ENCODE measurements around the gene EPHA4. TPM values are rescaled to one million over a fixed set of nuclear protein-coding genes. Genes with fewer than 3 reads are reported as not detected.

EPHA4 gene
- total RNA-seq, 2 experiments from 2014 or later: 11.7 to 11.8 TPM

DNA sequence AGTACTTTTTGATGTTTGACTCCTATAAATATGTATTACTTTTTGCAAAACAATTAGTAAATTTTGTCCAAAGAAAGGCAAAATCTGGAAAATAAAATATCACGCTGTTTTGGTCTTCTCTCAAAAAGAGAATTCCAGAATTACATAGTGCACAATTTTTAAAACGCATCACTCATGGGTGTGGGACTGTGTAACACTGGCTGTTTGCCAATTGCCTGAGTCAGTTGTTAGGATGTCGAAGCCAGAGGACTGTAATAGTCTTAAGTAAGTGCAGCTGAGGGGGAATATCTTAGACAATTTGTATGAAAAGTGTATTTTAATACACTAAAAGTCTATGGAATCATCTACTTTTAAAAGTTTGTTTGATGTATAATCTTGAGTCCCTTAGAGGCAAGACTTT is 24.1 kb upstream of the EPHA4 start:
- Mint-ChIP-seq H3K27me3 (no peaks in the 10 kb centered on the region), H3K4me1 (no peaks in the 10 kb centered on the region), H3K27ac (no peak overlapping the region), H3K9me3 (no peaks in the 10 kb centered on the region), H3K36me3 (ENCODE audit: low read depth) (no peaks in the 10 kb centered on the region), H3K4me3 (no peak overlapping the region)
- CTCF ChIA-PET: interaction anchor here (0.9 kb wide), 1 partner anchor 12 kb away, joined by 3 read pairs; no protein-coding TSS in a partner anchor
- DNase-seq: no peak
- POLR2A ChIA-PET: no interaction called here

DNA sequence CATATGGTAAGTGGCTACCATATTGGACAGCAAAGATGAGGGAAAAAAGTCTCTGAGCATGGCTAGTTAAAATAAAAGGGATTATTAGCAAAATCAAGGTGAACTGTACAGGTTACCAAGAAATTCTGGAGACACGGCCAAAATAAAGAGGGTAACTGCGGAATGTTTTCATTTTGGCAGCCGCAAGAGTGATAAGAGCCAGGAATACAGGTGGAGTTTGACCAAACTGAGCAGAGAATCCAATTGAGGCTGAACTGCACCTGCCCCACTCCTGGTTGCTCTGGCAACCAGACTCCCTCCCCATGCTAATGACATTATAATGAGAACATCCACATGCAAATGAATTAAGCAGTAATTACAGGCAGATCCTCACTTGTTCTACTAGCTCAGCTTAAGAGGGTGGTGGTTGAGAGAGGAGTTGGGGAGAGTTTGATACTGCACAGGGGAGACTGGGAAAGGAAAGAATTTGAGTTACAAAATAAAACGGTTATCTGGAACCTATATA is 18.8 kb upstream of the EPHA4 start:
- H3K4me3 Mint-ChIP-seq: no peak overlapping the region
- ChIA-PET CTCF (no interaction called here), POLR2A (no interaction called here)
- no peak for DNase-seq
- H3K27me3 Mint-ChIP-seq: peaks cover 4% of the 10 kb centered on the region
- no peaks in the 10 kb centered on the region for H3K36me3 Mint-ChIP-seq (ENCODE audit: low read depth)
- H3K9me3 Mint-ChIP-seq: no peaks in the 10 kb centered on the region
- H3K4me1 Mint-ChIP-seq: no peaks in the 10 kb centered on the region
- no peak overlapping the region for H3K27ac Mint-ChIP-seq

DNA sequence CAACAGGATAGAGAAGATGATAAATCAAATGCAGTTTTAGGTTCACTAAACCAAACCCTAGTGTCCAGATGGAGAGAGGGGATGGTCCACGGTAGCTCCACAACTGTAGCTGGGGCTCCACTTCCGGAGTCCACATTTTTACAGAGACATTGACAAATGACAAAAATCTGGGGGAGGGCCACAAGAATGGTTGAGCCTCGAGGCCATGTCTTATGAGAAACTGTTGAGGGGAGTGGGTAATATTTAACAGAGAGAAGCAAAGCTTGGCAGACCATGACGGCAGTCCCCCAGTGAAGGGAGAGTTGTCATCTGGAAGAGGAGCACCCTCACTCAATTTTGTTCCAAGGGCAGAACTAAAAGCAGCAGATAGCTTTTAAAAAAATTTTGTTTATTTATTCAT is 17.6 kb upstream of the EPHA4 start:
- H3K27me3 Mint-ChIP-seq: peaks cover 6% of the 10 kb centered on the region
- CTCF ChIA-PET: interaction anchor here (0.8 kb wide), 1 partner anchor 15 kb away, joined by 3 read pairs; no protein-coding TSS in a partner anchor
- no peaks in the 10 kb centered on the region for H3K4me1 Mint-ChIP-seq
- no peaks in the 10 kb centered on the region for H3K9me3 Mint-ChIP-seq
- no peaks in the 10 kb centered on the region for H3K36me3 Mint-ChIP-seq (ENCODE audit: low read depth)
- POLR2A ChIA-PET: no interaction called here
- no peak overlapping the region for H3K4me3 Mint-ChIP-seq
- H3K27ac Mint-ChIP-seq: no peak overlapping the region
- DNase-seq: no peak

DNA sequence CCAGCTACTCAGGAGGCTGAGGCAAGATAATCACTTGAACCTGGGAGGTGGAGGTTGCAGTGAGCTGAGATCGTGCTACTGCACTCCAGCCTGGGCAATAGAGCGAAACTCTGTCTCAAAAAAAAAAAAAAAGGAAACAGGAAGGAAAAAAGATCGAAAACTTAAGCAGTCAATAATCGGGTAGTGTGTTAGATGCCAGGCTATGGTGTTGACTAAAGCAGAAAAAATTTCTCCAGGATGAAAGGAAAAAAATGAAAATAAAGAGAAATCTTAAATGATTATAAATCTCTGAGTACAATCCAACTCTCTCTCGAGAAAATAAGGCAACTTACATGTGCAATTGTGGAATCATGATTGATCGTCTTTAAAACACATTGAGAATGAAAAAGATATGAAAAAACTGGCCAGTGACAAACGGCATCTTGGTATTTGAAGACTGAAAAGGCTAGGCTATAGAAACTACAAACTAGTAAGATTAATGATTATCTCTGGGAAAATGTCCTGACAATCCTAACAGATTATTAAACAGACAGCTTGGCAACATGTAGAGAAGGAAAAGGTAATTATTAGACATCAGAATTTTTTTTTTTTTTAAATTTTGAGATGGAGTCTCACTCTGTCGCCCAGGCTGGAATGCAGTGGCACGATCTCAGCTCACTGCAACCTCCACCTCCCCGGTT is 16.3 kb upstream of the EPHA4 start:
- ChIA-PET POLR2A (no interaction called here), CTCF (no interaction called here)
- H3K27ac Mint-ChIP-seq: no peak overlapping the region
- DNase-seq: no peak
- H3K9me3 Mint-ChIP-seq: no peaks in the 10 kb centered on the region
- H3K27me3 Mint-ChIP-seq: peaks cover 9% of the 10 kb centered on the region
- H3K4me3 Mint-ChIP-seq: no peak overlapping the region
- H3K4me1 Mint-ChIP-seq: no peaks in the 10 kb centered on the region
- no peaks in the 10 kb centered on the region for H3K36me3 Mint-ChIP-seq (ENCODE audit: low read depth)

DNA sequence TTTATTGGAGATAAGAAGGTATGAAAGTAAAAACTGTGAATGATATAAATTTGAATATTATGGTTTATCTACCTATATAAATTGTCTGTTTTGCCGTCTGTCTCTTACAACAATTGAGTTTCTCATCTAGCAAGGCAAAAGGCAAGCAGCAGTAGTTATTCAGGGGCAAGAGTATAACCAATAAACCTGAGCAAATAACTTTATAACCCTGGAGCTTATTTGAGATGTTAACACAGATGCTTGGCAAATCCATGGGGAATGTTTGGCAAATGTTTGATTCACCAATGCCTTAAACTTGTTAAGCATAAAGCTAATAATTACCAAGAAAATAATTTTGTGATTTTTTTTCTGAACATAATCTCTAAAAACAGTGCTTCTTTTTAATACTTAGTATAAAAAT is 9.9 kb upstream of the EPHA4 start:
- no peaks in the 10 kb centered on the region for H3K36me3 Mint-ChIP-seq (ENCODE audit: low read depth)
- peaks cover 28% of the 10 kb centered on the region for H3K27me3 Mint-ChIP-seq
- ChIA-PET CTCF (no interaction called here), POLR2A (no interaction called here)
- no peak for DNase-seq
- no peak overlapping the region for H3K27ac Mint-ChIP-seq
- H3K4me1 Mint-ChIP-seq: no peaks in the 10 kb centered on the region
- H3K9me3 Mint-ChIP-seq: no peaks in the 10 kb centered on the region
- no peak overlapping the region for H3K4me3 Mint-ChIP-seq

DNA sequence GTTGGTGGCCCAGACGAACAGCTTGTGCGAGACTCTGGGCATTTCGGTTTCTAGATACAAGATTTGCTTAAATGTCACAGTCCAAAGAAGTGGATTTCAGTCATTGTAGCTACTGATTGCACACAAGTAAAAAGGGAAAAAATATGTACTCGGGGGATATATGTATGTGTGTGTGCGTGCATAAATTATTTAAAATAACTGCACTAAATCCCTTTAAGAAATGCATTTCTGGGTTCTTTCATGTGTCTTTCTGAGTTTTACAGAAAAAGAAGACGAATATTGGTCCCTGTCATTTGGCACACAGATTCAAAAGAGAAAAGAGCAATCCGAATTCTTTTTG is 2.1 kb upstream of the EPHA4 start:
- H3K4me1 Mint-ChIP-seq: peaks cover 29% of the 10 kb centered on the region
- H3K4me3 Mint-ChIP-seq: peak overlapping the region; percentile 54
- CTCF ChIA-PET: interaction anchor here (0.6 to 2.4 kb wide), 18 partner anchors 9 to 886 kb away, joined by 3 to 7 read pairs (median 3); no protein-coding TSS in a partner anchor
- POLR2A ChIA-PET: interaction anchor here (1.8 to 3.7 kb wide), 2 partner anchors 53 to 56 kb away, joined by 4 to 49 read pairs; no protein-coding TSS in a partner anchor
- peaks cover 8% of the 10 kb centered on the region for H3K36me3 Mint-ChIP-seq (ENCODE audit: low read depth)
- no peak for DNase-seq
- no peaks in the 10 kb centered on the region for H3K9me3 Mint-ChIP-seq
- no peak overlapping the region for H3K27ac Mint-ChIP-seq
- peaks cover 52% of the 10 kb centered on the region for H3K27me3 Mint-ChIP-seq

DNA sequence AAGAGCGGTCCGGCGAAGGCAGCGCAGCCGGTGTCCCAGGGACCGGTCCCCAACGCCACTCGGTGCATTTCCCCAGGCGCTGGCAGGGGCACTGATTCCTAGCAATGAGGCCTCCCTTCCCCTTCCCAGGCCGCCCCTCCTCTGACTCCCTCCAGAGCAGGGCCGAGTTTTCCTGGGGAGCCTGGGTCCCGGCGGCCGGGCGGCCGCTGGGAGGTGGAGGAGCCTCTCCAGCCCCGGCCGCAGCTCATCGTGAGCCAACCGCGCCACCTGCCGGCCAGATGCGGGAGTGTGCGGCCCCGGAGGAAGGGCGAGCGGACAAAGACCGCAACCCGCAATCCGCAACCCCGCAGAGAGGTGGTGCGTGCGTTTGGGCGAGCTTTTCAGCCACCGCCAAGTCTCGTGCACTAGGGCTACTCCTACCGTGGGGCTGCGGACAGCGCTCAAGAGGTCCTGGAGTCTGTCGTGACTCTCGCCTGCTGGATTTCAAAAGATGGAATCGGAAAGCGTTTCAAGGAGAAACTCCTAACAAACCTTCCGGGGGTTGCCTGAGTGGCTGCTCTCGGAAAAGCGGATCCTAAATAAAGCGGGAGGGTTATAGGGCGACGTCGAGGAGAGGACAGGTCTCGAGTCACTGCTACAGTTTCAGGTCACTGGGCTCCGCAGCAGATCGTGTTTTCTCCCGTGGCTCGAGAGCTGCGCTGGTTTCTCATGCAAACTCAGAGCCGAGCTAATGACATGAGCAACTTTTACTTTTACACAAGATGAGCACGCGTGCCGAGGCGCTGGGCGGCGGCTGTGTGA is 1.5 kb upstream of the EPHA4 start:
- Mint-ChIP-seq H3K4me1 (peaks cover 29% of the 10 kb centered on the region), H3K27me3 (peaks cover 56% of the 10 kb centered on the region), H3K27ac (no peak overlapping the region), H3K9me3 (no peaks in the 10 kb centered on the region), H3K4me3 (peak overlapping the region; percentile 54), H3K36me3 (ENCODE audit: low read depth) (peaks cover 8% of the 10 kb centered on the region)
- DNase-seq: peak; percentile 80
- POLR2A ChIA-PET: interaction anchor here (1.3 to 3.7 kb wide), 3 partner anchors 53 to 138 kb away, joined by 4 to 49 read pairs (median 4); no protein-coding TSS in a partner anchor
- CTCF ChIA-PET: interaction anchor here (0.6 to 2.4 kb wide), 22 partner anchors 8 to 886 kb away, joined by 3 to 7 read pairs (median 3); no protein-coding TSS in a partner anchor

DNA sequence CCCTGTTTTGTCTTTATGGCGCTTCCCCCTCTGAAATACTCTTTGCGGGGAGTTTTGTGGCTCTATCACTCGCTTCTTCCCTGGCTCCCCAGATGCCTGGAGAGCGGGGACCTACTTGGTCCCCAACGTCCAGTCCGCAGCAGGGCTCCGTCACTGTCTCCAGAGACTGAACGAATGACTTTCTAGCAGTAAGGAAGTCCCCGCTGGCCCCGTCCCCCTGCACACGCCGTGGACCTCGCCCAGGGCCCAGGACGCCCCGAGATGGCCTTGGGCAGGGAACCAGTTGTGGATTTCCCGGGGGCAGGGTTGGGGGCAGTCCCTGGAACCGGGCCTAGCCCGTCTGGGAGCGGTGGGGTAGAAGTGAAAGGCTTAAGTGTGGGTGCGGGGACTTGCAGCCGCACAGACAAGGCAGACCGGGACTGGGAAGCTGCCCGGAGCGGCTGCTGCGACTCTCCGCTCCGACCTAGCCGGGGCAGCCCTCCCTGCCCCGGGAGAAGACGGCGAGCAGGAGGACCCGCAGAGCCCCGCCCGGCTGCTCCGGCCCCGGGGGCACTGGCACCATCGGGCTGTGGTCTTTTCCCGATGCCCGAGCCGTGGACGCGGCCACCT is 821 bp upstream of the EPHA4 start:
- peaks cover 29% of the 10 kb centered on the region for H3K4me1 Mint-ChIP-seq
- DNase-seq: peak; percentile 31
- H3K36me3 Mint-ChIP-seq (ENCODE audit: low read depth): peaks cover 13% of the 10 kb centered on the region
- H3K27ac Mint-ChIP-seq: no peak overlapping the region
- H3K4me3 Mint-ChIP-seq: peak overlapping the region; percentile 82
- CTCF ChIA-PET: interaction anchor here (1.0 to 2.4 kb wide), 13 partner anchors 8 to 884 kb away, joined by 3 to 7 read pairs (median 3); no protein-coding TSS in a partner anchor
- H3K27me3 Mint-ChIP-seq: peaks cover 56% of the 10 kb centered on the region
- POLR2A ChIA-PET: interaction anchor here (1.3 to 3.7 kb wide), 3 partner anchors 52 to 137 kb away, joined by 4 to 49 read pairs (median 4); no protein-coding TSS in a partner anchor
- no peaks in the 10 kb centered on the region for H3K9me3 Mint-ChIP-seq

DNA sequence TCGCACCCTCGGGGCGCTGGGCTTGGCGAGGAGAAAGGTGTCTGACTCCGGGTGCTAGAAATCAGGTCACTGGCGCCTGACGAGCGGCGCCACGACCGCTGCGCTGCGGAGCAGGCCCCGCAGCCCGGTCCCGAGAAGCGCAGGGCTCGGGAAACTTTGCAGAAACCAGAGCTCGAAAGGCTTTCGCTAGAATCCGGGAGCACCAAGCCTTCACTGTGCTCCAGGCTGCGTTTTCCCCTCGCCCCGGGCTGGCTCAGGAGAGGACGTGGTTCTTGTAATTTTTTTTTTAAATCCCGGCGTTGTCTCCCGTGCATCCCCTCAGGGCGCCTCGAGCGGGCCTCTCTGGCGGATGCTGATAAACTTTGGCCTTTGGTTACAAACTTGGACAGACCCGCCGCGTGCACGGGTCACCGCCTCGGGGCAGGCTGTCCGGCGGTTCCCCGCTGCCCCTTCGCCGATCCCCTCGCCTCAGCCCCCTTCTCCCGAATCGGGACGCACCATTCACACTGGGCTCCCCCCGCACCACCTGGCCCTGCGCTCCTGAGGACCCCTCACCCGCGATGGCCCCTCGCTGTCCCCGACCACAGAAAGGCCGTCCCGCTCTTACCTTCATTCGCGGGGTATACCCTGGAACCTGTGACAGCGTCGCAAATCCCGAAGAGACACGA is 419 bp downstream of the EPHA4 start:
- CTCF ChIA-PET: interaction anchor here (0.9 to 1.6 kb wide), 2 partner anchors 17 to 289 kb away, joined by 3 to 4 read pairs; no protein-coding TSS in a partner anchor
- H3K4me3 Mint-ChIP-seq: peak overlapping the region; percentile 82
- no peaks in the 10 kb centered on the region for H3K9me3 Mint-ChIP-seq
- DNase-seq: peak; percentile 29
- POLR2A ChIA-PET: interaction anchor here (0.8 to 3.7 kb wide), 2 partner anchors 42 to 53 kb away, joined by 3 to 49 read pairs; no protein-coding TSS in a partner anchor
- H3K27me3 Mint-ChIP-seq: peaks cover 49% of the 10 kb centered on the region
- peak overlapping the region; percentile 53 for H3K27ac Mint-ChIP-seq
- H3K36me3 Mint-ChIP-seq (ENCODE audit: low read depth): peaks cover 15% of the 10 kb centered on the region
- H3K4me1 Mint-ChIP-seq: peaks cover 29% of the 10 kb centered on the region

DNA sequence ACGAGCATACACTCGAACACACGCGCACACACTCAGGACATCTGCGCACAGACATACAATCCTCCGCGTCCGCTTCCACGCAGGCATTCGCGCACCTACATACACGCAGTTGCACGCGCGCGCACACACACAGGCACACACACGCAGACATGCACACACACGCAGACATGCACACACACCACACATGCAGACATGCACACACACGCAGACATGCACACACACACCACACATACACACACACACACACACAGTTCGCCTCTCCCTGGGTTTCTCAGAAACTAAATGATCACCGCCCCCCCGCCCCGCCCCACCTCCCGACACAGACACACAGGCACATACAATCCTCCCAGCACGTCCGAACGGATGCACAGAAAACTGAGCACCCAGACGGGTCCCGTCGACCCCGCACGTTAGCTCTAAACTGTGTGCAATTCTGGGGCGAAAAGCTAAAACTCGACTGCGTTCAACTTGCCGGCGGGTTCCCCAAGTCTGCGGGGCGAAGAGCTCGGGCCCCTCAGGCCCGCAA is 1.0 kb downstream of the EPHA4 start:
- ChIA-PET CTCF (interaction anchor here (0.9 kb wide), 1 partner anchor 17 kb away, joined by 4 read pairs; no protein-coding TSS in a partner anchor), POLR2A (interaction anchor here (0.8 to 3.7 kb wide), 2 partner anchors 42 to 53 kb away, joined by 3 to 49 read pairs; no protein-coding TSS in a partner anchor)
- peak overlapping the region; percentile 82 for H3K4me3 Mint-ChIP-seq
- H3K4me1 Mint-ChIP-seq: peaks cover 29% of the 10 kb centered on the region
- H3K9me3 Mint-ChIP-seq: no peaks in the 10 kb centered on the region
- peak overlapping the region; percentile 40 for H3K27ac Mint-ChIP-seq
- peak; percentile 48 for DNase-seq
- H3K36me3 Mint-ChIP-seq (ENCODE audit: low read depth): peaks cover 15% of the 10 kb centered on the region
- H3K27me3 Mint-ChIP-seq: peaks cover 46% of the 10 kb centered on the region

DNA sequence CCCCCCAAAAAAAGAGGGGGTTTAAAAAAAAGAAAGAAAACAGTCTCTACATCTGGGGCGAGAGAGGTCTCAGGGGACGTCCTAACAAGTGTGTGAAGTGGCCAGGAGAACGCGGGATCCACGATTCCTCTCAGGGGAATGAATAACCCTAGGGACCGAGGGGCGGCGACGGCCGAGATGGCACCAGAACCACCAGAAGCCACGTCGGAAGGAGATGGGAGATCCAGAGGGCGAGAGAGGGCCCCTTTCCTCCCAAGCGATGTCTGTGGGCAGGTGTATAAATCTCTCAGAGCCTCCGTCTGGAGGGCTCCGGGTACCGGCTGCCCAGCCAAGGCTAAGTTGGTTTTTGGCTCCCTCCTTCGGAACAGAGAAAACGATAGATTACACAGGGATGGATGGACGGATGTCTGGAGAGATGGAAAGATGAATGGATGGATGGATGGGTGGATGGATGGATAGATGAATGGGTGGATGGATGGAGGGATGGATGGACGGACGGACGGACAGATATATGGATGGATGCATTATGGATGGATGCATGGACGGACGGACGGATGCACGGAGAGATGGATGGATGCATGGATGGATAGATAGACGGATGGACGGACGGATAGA is 1.7 kb downstream of the EPHA4 start:
- H3K27me3 Mint-ChIP-seq: peaks cover 44% of the 10 kb centered on the region
- ChIA-PET POLR2A (no interaction called here), CTCF (no interaction called here)
- H3K4me3 Mint-ChIP-seq: peak overlapping the region; percentile 82
- DNase-seq: peak; percentile 27
- peak overlapping the region; percentile 27 for H3K27ac Mint-ChIP-seq
- no peaks in the 10 kb centered on the region for H3K9me3 Mint-ChIP-seq
- peaks cover 29% of the 10 kb centered on the region for H3K4me1 Mint-ChIP-seq
- H3K36me3 Mint-ChIP-seq (ENCODE audit: low read depth): peaks cover 15% of the 10 kb centered on the region

DNA sequence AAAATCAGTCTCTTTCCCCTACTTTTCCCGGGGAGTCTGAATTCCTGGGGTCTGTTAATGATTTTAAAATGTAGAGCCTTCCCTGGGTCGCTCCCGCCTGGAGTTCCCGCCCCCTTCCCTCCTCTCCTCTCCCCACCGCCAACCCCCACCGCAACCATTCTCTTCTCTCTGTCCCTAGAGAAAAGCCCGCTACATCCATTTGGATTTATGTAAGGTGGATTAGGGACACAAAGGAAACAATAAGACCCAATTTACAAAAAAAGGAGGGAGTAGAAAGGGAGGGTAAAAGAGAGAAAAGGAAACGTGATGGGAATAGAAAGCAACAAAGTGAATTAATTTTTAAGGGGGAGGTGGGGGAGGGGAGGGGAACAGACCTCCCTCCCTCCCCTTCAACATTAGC is 2.2 kb downstream of the EPHA4 start:
- H3K36me3 Mint-ChIP-seq (ENCODE audit: low read depth): peaks cover 15% of the 10 kb centered on the region
- no peak for DNase-seq
- no peak overlapping the region for H3K27ac Mint-ChIP-seq
- H3K27me3 Mint-ChIP-seq: peaks cover 41% of the 10 kb centered on the region
- H3K9me3 Mint-ChIP-seq: no peaks in the 10 kb centered on the region
- CTCF ChIA-PET: interaction anchor here (0.6 kb wide), 1 partner anchor 54 kb away, joined by 3 read pairs; no protein-coding TSS in a partner anchor
- H3K4me3 Mint-ChIP-seq: no peak overlapping the region
- H3K4me1 Mint-ChIP-seq: peaks cover 29% of the 10 kb centered on the region
- POLR2A ChIA-PET: no interaction called here

All from activated CD4-positive, alpha-beta memory T cell treated with anti-CD3 and anti-CD28 coated beads, Interleukin-2, amount 10 ng/mL, durations not matched to agents 7 days and 5 days (primary cell).